ENCODE data around the gene CTNNBIP1.

The CTNNBIP1 gene

DNA sequence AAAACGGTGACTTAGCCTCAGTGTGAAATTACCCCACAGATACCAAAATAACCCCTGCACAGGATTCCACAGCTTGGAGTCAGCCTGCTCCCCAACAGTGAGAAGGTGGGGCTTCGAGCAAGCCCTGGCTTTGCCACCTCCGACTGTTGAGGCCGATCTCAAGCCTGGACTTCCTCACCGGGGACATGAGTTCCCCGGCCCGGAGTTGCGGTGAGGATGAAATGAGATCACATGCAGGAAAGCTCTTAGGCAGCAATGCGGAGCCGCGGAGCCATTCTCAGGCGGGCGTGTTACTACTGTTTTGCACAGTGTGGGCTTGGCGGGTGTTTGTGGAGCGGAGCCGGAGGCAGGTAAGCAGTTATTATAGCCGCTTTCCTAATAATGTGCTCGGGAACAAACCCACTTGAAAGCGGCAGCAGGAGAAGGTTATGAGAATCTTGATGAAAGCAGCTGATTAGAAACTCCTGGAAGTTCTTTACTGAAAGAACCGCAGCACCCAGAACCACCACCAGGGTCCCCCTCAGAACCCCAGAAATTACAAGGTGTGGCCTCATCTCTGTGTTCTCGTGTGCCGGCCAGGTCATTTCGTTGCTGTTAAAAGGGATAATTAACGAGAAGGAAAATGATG is 82.4 kb downstream of the CTNNBIP1 start:
- peak; percentile 20 for DNase-seq
- Mint-ChIP-seq H3K4me1 (peaks cover 27% of the 10 kb centered on the region), H3K9me3 (no peaks in the 10 kb centered on the region), H3K36me3 (ENCODE audit: low read depth) (no peaks in the 10 kb centered on the region), H3K4me3 (peak overlapping the region; percentile 1), H3K27me3 (peaks cover 14% of the 10 kb centered on the region), H3K27ac (no peak overlapping the region)
- no peak for ATAC-seq

DNA sequence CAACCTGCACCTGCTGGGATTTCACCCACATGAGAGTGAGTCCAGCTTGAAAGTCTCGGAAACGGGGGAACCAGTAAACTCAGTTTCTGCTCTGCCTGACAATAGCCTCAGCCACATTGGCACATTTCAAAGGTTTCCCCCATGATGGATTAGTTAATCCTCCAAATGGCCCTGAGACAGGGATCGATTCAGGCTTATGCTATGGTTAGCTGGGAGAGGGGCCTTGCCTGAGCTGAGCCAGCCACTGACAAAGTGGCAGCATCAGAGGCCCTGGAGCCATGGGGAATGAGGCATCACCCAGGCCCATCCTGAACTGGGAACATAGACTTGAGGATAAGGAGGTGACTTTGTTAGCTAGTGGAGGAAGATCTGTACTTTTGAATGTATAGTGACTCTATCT is 83.5 kb downstream of the CTNNBIP1 start:
- no peak overlapping the region for H3K27ac Mint-ChIP-seq
- no peaks in the 10 kb centered on the region for H3K36me3 Mint-ChIP-seq (ENCODE audit: low read depth)
- ATAC-seq, result no peak
- H3K9me3 Mint-ChIP-seq, result no peaks in the 10 kb centered on the region
- no peak overlapping the region for H3K4me3 Mint-ChIP-seq
- peaks cover 38% of the 10 kb centered on the region for H3K4me1 Mint-ChIP-seq
- H3K27me3 Mint-ChIP-seq, result peaks cover 14% of the 10 kb centered on the region
- DNase-seq, result no peak

DNA sequence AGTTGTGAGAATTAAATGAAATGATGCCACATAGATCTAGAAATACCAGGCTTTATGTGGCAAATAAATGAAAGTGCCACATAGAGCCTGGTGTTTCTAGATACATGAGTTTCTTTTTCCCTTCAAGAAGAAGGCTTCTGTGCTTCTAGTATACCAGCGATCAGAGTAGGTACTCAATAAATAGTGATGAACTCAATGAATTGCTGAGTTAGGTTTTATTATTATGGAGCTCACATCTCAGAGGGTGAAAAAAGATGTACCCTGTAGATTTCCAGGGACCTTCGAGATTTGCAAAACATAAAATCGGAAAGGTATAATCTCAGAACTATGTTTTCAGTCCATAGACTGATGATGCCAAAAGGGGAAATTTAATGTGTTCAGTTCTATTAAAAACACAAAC is 84.0 kb downstream of the CTNNBIP1 start:
- peaks cover 14% of the 10 kb centered on the region for H3K27me3 Mint-ChIP-seq
- H3K4me1 Mint-ChIP-seq, result peaks cover 40% of the 10 kb centered on the region
- no peak for ATAC-seq
- H3K27ac Mint-ChIP-seq, result no peak overlapping the region
- no peak for DNase-seq
- H3K4me3 Mint-ChIP-seq, result no peak overlapping the region
- no peaks in the 10 kb centered on the region for H3K9me3 Mint-ChIP-seq
- H3K36me3 Mint-ChIP-seq (ENCODE audit: low read depth), result no peaks in the 10 kb centered on the region

DNA sequence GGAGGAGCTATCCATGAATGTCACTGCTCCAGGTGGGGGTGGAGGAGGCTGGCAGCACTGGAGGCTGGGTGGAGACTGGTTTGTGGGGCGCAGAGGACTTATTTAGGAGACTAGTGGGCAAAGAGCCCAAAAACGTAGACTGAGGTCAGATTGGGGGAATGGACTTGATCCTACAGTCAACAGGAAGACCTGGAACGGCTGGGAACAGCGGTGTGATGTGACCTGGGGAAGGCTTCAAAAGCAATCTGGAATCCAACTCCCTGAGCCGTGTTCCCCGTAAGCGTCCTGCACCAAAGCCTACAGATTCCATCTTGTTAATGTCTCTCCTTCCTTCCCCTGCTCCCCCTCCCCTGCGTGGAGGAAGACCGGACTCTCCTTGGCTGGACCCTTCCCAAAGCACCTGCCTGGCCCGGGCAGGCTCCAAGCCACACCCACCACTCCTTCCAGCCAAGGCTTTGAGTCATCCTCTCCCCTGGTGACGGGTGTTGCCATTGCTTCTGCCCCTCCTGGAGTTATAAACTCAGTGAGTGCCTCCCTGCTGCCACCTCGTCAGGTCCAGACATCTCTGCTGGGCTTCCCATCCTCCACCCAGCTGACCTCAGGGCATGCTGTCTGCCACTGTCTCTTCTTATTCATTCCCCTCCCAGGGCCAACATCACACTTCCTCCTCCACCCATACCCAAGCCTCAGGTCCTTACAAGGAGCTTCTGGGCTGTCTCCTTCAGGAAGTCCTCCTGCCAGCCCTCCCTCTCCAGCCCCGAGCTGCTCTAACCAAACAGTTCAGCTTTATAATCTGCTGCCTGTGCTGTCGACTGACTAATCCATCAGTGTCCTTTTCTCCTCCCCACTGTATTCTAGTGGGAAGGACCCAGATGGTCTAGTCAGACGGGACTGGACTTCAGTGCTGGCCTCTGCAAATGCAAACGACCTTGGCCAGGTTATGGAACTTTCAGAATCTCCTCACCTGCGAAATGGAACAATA is 84.7 kb downstream of the CTNNBIP1 start:
- Mint-ChIP-seq H3K4me1 (peaks cover 43% of the 10 kb centered on the region), H3K9me3 (no peaks in the 10 kb centered on the region), H3K27ac (no peak overlapping the region), H3K36me3 (ENCODE audit: low read depth) (no peaks in the 10 kb centered on the region), H3K27me3 (peaks cover 14% of the 10 kb centered on the region), H3K4me3 (peak overlapping the region; percentile 33)
- peak; percentile 40 for DNase-seq
- peak; percentile 42 for ATAC-seq

DNA sequence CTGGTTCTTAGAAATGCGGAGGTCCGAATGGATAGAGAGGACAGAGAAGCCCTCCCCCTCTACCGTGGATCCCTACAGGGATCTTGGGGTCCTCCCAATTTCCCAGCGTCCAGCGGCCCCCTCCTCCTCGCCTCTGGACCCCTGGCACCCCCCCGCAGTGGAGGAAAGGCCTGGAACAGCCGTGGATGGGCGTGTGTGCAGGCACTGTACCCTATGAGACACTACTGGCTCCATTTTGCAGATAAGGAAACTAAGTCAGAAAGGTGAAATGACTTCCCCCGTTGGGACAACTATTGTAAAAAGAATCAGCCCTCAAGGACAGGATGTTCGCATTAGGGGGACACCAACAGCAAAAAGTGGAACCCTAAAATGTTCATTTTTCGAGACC is 85.4 kb downstream of the CTNNBIP1 start:
- H3K4me3 Mint-ChIP-seq, result peak overlapping the region; percentile 64
- H3K36me3 Mint-ChIP-seq (ENCODE audit: low read depth), result no peaks in the 10 kb centered on the region
- no peak overlapping the region for H3K27ac Mint-ChIP-seq
- peaks cover 14% of the 10 kb centered on the region for H3K27me3 Mint-ChIP-seq
- DNase-seq (no peak), ATAC-seq (no peak)
- no peaks in the 10 kb centered on the region for H3K9me3 Mint-ChIP-seq
- H3K4me1 Mint-ChIP-seq, result peaks cover 44% of the 10 kb centered on the region

DNA sequence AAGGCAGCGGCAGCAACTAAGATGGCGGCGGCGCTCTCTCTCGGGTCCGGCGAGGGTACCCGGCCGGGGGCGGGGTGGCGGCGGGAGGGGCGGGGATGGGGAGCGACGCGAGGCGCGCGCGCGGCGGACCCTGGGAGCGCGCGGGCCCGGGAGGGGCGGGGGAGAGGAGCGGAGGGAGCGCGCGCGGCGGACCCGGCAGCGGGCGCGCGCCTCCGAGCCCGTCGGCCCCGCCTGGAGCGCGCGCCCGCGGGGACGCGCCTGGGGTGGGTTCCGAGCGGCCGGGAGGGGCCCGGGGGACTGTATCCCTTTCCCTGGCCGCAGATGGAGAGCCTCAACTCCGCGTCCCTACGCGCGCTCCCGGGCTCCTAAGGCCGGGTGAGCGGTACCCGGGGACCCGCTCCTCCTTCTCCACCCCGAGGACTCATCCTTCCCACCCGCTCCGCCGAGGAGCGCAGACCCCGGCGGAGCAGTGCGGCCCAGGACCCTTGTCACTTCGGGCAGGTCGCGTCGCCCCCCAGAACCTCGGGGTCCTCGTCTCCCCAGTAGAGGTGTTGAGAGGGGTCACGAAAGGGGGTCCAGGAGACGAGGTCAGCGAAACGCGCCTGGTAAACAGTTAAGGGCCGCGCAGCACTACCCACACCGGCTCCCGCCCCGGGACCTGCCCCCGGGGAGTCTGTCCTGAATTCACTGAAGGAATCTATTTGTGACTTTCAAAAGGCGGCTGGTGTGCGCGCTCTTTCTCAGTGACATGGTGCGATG is 85.9 kb downstream of the CTNNBIP1 start, which contains the start of gene CLSTN1:
Gene CLSTN1, minus strand, starts transcription at position 23 of the 759 bp plus-strand sequence. CDS start 232 bp downstream, outside the sequence.
- Mint-ChIP-seq H3K27ac (peak within 1 kb of the TSS; percentile 83), H3K36me3 (ENCODE audit: low read depth) (no peaks in the 10 kb centered on the region), H3K27me3 (peaks cover 14% of the 10 kb centered on the region), H3K9me3 (no peaks in the 10 kb centered on the region), H3K4me3 (peak within 1 kb of the TSS; percentile 90), H3K4me1 (peaks cover 44% of the 10 kb centered on the region)
- DNase-seq, result peak; percentile 92
- peak; percentile 67 for ATAC-seq

DNA sequence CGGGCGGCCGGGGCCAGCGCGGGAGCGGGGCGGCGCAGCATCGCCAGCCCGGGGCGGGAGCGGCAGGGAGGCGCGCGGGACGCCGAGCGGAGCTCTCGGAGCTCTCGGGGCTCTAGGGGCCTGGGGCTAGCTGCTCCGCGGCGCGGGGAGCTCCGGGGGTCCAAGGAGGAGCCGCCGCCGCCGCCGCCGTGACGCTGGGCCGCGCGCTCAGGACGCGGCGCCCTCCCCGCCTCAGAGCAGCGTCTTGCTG is 86.5 kb downstream of the CTNNBIP1 start:
- peaks cover 14% of the 10 kb centered on the region for H3K27me3 Mint-ChIP-seq
- ATAC-seq (no peak), DNase-seq (no peak)
- no peaks in the 10 kb centered on the region for H3K36me3 Mint-ChIP-seq (ENCODE audit: low read depth)
- H3K9me3 Mint-ChIP-seq, result no peaks in the 10 kb centered on the region
- peaks cover 44% of the 10 kb centered on the region for H3K4me1 Mint-ChIP-seq
- H3K4me3 Mint-ChIP-seq, result peak overlapping the region; percentile 43
- no peak overlapping the region for H3K27ac Mint-ChIP-seq

DNA sequence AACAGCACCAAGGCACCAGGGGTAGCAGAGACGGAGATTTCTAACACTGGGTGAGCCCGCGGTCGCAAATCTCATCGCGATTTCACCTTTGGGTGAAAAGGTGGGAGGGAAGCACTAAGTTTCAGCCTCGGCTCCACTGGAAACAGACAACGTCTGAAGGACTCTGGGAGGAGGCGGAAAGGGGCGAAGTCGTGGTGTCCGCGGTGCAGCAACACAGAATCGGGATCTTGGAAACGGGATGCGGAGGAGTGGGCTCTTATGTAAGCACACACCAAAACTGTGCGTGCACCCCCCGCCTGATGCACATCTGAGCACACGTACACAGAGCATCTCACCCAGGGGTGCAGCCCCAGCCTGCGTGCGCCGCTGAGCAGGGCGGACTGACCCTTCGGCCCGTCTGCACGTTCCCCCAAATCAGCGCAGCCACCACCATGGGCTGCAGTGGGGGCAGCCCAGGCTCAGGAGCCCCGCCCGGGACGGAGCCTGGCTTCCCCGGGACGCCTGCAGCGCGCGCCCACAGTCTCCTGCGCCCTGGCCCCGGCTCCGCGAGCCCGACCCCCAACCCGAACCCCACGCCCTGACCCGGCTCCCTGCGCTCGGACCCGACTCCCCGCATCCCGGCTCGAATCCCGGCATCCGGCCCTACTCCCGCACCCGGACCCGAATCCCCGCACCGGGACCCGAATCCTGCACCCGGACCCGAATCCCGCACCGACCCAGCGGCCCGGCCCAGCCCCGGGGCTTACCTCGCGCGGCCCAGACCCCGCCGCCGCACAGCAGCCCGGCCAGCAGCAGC is 87.0 kb downstream of the CTNNBIP1 start:
- Mint-ChIP-seq H3K36me3 (ENCODE audit: low read depth) (no peaks in the 10 kb centered on the region), H3K27me3 (peaks cover 14% of the 10 kb centered on the region), H3K9me3 (no peaks in the 10 kb centered on the region), H3K27ac (peak overlapping the region; percentile 83), H3K4me1 (peaks cover 44% of the 10 kb centered on the region), H3K4me3 (peak overlapping the region; percentile 90)
- ATAC-seq (peak; percentile 25), DNase-seq (peak; percentile 42)

DNA sequence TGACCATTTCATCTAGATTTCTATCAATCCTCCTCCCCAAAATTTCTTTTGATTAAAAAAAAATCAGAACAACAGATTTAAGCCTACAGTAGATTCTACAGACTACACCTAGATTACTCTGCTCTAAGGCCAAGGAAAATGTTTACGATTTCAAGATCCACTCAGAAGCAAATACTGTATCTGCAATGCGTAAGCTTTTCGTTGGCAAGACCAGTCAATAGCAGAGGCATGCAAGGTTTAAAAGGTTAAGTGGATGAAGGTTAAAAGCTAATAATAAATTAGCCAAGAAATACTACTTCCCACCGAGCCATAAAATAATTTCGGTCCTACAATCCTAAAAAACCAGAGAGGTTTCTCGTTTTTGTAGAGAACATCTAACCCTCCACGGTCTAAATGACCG is 87.6 kb downstream of the CTNNBIP1 start:
- peak overlapping the region; percentile 83 for H3K27ac Mint-ChIP-seq
- peaks cover 40% of the 10 kb centered on the region for H3K4me1 Mint-ChIP-seq
- ATAC-seq (no peak), DNase-seq (no peak)
- H3K4me3 Mint-ChIP-seq, result peak overlapping the region; percentile 90
- no peaks in the 10 kb centered on the region for H3K9me3 Mint-ChIP-seq
- peaks cover 14% of the 10 kb centered on the region for H3K27me3 Mint-ChIP-seq
- H3K36me3 Mint-ChIP-seq (ENCODE audit: low read depth), result no peaks in the 10 kb centered on the region

DNA sequence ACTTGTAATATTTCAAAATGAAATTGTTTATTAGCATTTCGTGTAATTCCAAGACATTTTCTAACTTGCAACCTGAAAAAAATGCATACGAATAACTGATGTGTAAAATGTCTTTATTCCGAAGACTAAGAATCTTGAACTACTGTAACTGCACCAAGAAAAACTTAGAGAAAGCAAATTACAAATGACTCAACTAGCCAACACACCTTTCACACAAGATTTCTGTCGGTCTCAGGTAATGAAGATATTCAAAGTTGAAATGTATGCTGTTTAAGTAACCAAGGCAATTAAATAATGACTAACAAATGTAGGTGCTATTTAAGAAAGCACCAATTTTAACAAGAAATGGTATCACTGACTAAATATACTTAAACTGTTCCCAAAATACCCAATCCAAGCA is 88.4 kb downstream of the CTNNBIP1 start:
- Mint-ChIP-seq H3K27me3 (peaks cover 14% of the 10 kb centered on the region), H3K27ac (no peak overlapping the region), H3K4me1 (peaks cover 38% of the 10 kb centered on the region), H3K4me3 (peak overlapping the region; percentile 90), H3K9me3 (no peaks in the 10 kb centered on the region), H3K36me3 (ENCODE audit: low read depth) (no peaks in the 10 kb centered on the region)
- no peak for ATAC-seq
- DNase-seq, result no peak

DNA sequence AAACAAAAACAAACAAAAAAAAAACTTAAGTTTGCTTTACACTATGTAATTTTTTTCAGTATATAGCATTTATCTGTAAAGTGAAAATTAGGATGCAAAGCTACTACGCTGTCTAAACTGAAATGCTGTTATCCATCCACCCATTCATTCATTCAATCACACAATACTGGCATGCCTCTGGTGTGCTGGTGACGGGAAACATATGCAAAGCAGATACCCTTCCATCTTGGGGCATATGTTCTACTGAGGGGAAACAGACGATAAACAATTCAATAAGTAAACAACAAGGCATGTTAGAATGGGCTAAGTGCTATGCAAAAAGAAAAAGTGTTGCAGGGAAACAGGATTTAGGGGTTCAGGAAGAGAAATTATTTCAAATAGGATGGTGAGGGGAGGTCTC is 89.5 kb downstream of the CTNNBIP1 start:
- Mint-ChIP-seq H3K4me3 (no peak overlapping the region), H3K4me1 (peaks cover 37% of the 10 kb centered on the region), H3K27me3 (peaks cover 9% of the 10 kb centered on the region), H3K36me3 (ENCODE audit: low read depth) (no peaks in the 10 kb centered on the region), H3K27ac (no peak overlapping the region), H3K9me3 (no peaks in the 10 kb centered on the region)
- DNase-seq (no peak), ATAC-seq (no peak)

DNA sequence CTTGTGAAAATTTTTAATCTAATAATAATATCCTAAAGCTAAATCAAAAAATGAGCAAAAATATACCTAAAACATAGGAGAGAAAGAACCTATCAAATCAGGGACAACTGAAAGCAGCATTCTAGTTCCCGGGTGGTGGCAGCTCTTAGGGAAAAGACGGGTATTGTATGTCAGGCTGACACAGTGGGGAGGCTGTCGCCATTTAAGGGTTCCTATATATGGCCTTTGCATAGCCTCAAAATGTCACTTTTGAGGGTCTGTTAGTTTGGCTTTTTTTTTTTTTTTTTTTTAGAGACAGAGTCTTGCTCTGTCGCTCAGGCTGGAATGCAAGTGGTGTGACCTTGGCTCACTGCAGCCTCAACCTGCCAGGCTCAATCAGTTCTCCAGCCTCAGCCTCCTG is 92.3 kb downstream of the CTNNBIP1 start:
- H3K27ac Mint-ChIP-seq, result no peak overlapping the region

DNA sequence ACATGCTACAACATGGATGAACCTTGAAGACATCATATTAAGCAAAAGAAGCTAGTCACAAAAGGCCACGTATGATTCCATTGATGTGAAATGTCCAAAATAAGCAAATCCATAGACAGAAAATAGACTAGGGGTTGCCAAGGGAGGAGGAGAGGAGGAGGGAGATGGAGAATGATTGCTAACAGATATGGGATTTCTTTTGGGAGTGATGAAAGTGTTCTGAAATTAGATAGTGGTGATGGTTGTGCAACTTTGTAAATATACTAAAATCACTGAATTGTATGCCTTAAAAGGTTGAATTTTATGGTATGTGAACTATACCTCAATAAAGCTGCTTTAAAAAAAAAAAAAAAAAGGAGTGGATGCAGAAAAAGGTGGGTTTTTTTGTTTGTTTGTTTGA is 93.9 kb downstream of the CTNNBIP1 start:
- no peak overlapping the region for H3K27ac Mint-ChIP-seq
- ATAC-seq (no peak), DNase-seq (no peak)
- peaks cover 11% of the 10 kb centered on the region for H3K4me1 Mint-ChIP-seq
- H3K4me3 Mint-ChIP-seq, result no peak overlapping the region
- no peaks in the 10 kb centered on the region for H3K27me3 Mint-ChIP-seq
- no peaks in the 10 kb centered on the region for H3K36me3 Mint-ChIP-seq (ENCODE audit: low read depth)
- H3K9me3 Mint-ChIP-seq, result no peaks in the 10 kb centered on the region

More for the DNA sequence above, 92.3 kb downstream of the CTNNBIP1 start:
- ATAC-seq (no peak), DNase-seq (no peak)
- Mint-ChIP-seq H3K4me1 (peaks cover 24% of the 10 kb centered on the region), H3K9me3 (no peaks in the 10 kb centered on the region), H3K36me3 (ENCODE audit: low read depth) (no peaks in the 10 kb centered on the region), H3K4me3 (no peak overlapping the region), H3K27me3 (no peaks in the 10 kb centered on the region)

DNA sequence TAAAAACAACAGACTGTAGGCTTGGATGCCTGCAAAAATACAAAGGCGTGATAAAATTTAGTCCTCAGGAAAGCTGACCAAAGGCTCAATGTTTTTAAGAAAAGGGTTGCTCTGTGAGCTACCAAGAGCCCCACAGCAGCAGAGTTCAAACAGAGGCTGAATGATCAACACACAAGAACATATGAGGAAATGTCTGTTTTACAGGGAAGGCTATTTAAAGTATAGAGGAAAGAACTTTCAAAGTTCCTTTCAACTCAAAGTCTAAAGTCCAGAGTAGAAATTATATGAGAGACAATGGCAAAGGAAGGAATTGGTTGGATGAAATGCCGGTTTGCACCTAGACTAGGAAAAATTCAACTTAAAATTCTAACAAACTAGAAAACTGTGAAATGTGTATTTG is 94.9 kb downstream of the CTNNBIP1 start:
- H3K27ac Mint-ChIP-seq, result no peak overlapping the region
- no peaks in the 10 kb centered on the region for H3K9me3 Mint-ChIP-seq
- ATAC-seq (no peak), DNase-seq (no peak)
- H3K36me3 Mint-ChIP-seq (ENCODE audit: low read depth), result no peaks in the 10 kb centered on the region
- no peak overlapping the region for H3K4me3 Mint-ChIP-seq
- peaks cover 11% of the 10 kb centered on the region for H3K4me1 Mint-ChIP-seq
- H3K27me3 Mint-ChIP-seq, result no peaks in the 10 kb centered on the region

Data from activated naive CD8-positive, alpha-beta T cell treated with anti-CD3 and anti-CD28 coated beads, Interleukin-2, amount 50 U/mL, for 24 hours (primary cell).